TTC549 (cell line): Measurements from ENCODE around the gene ZNF383.
"Not testable (repeated sequence)": the region's sequence is repeated elsewhere in the genome, so short reads cannot be mapped to it uniquely, and the experiment has no call there.

Experiments used
- FAIRE-seq: peaks from 2 replicates; lab custom pipeline; 2012; peaks lifted over from hg19 to GRCh38; lab: Jason Lieb, UNC

ZNF383 gene

DNA sequence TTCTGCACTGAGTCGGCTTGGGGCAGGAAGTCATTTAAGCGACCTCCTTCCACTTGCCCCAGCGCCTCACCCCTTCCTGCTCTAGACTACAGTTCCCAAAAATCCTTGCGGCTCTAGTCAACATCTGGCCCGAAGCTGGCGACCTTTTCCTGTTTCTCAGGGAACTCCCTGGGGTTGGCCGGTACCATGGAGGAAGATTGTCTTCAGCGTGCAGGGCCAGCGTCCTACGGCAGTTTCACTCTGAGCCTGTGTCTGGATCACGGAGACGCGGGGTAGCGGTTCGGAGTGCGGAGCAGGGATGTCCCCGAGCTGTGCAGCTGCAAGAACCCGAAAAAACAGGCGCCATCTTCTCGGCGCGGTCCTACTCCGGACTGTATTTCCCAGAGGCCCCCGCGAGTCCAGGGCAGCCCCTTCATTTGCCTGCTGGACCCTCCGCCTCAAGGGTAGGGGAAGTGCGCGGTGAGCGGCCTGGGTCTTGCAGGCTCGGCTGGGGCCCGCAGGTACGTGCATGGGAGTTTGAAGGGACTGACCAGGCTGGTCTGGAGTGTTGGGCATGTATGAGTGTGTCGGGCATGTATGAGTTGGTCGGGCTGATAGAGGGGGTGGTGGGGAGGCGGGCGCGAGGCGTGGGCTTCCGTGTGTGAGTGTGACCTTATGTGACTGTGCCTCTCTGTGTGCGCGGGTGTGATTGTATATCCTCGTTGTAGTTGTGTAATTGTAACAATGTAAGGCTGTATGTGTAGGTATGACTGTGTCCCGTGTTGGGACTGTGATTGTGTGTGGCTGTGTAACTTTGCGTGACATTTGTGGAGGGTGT, at the start of gene ZNF383:
Gene ZNF383 (plus strand): TSS at position 440 of the 817 bp plus-strand sequence. CDS start 12,240 bp downstream, outside the sequence.
- no peak for FAIRE-seq

- peak; percentile 99 for FAIRE-seq
Observed at GRCh38 chr19:37172368-37173366, 45.3 kb upstream of the ZNF383 start, which contains the start of gene ZNF585A. ZNF585A (minus strand) TSS chr19:37172695; CDS start chr19:37169910, 2,785 bp downstream.

- FAIRE-seq: not testable (repeated sequence)
Observed at GRCh38 chr19:37186071-37186470, 31.9 kb upstream of the ZNF383 start.

- FAIRE-seq: not testable (repeated sequence)
Observed at GRCh38 chr19:37195248-37195647, 22.8 kb upstream of the ZNF383 start.

DNA sequence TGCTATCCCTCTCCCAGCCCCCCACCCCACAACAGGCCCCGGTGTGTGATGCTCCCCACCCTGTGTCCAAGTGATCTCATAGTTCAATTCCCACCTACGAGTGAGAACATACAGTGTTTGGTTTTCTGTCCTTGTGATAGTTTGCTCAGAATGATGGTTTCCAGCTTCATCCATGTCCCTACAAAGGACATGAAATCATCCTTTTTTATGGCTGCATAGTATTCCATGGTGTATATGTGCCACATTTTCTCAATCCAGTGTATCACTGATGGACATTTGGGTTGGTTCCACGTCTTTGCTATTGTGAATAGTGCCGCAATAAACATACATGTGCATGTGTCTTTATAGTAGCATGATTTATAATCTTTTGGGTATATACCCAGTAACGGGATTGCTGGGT, 20.9 kb upstream of the ZNF383 start:
- FAIRE-seq: not testable (repeated sequence)

GRCh38 chr19:37197768-37198167, 20.2 kb upstream of the ZNF383 start:
- no peak for FAIRE-seq

GRCh38 chr19:37217480-37217774, 587 bp upstream of the ZNF383 start:
- FAIRE-seq: no peak

DNA sequence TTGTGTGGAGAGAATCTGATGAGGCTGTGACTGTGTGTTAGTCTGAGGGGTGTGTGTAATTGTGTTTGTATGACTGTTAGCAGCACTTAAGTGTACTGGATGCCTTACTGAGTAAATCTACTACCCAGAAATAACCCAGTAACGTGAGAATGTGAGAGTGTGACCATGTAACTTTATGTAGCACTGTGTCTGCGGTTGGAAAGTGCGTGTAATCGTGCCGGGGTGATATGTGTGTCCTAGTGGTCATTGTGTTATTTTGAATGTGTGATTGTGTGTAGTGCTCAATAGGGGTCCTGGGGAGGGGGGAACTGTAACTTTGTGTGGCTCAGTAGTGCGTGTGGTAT, 550 bp downstream of the ZNF383 start:
- no peak for FAIRE-seq

- no peak for FAIRE-seq
Observed at GRCh38 chr19:37220383-37220782, 2.4 kb downstream of the ZNF383 start.

DNA sequence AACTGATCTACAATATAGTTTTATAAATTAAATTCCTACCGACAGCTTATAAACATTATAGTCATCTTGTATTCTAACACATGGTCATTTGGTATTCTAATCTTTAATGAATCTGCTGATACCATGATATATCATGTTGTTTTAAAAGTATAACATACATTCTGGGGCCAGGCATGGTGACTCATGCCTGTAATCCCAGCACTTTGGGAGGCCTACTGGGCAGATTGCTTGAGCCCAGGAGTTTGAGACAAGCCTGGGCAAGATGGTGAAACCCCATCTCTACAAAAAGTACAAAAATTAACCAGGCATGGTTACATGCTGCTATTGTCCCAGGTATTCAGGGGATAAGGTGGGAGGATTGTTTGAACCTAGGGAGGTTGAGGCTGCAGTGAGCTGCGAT, 3.1 kb downstream of the ZNF383 start:
- no peak for FAIRE-seq

- FAIRE-seq: no peak
Observed at GRCh38 chr19:37226248-37226647, 8.2 kb downstream of the ZNF383 start.

- FAIRE-seq: no peak
Observed at GRCh38 chr19:37227996-37228395, 10.0 kb downstream of the ZNF383 start.

DNA sequence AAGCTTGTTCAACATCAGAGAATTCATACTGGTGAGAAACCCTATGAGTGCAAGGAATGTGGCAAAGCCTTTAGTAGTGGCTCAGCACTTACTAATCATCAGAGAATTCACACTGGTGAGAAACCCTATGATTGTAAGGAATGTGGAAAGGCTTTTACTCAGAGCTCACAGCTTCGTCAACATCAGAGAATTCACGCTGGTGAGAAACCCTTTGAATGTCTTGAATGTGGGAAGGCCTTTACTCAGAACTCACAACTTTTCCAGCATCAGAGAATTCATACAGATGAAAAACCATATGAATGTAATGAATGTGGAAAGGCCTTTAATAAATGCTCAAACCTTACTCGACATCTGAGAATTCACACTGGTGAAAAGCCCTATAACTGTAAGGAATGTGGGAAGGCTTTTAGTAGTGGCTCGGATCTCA, 25.2 kb downstream of the ZNF383 start:
- FAIRE-seq: no peak

DNA sequence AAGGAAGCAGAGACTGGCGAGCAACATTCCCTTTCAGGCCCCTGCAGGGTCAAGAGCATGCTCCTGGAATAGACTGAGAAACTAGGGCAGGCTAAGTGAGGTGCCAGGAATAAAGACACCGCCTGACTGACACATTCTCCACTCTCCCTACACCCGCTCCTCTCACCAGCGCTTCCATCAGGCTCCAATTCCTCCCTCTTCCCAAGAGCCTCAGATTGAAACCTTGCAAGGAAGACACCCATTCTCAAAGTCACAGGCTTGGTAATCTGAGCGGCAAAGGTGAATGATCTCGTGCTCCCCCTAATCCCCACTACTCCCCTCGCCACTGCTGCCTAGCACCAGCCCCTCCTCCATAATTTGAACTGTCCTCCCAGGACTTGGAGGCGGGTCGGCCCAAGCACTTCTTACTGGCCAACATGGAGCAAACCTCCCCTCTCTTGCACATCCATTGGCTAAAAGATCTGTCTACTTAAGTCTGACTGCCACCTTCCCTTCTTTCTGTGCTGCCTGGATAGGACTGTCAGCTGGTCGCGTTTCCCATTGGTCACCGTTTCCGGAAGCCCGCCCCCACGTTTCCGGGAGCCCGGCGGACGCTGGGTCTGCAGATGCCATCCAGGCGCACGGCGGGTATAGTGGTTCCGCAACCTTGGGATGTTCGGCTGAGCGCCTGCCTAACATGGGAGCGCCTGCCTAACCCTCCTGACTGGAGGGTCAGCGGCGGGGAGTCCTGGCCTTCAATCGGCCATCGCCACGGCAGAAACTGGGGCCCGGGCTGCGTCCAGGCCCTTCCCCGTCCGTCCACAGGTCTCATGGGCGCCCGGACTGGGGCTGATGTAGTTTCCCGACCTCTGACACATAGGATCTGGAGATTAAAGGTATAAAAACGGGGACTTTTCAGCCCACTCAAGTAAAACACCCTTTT, 33.6 kb downstream of the ZNF383 start:
- no peak for FAIRE-seq

DNA sequence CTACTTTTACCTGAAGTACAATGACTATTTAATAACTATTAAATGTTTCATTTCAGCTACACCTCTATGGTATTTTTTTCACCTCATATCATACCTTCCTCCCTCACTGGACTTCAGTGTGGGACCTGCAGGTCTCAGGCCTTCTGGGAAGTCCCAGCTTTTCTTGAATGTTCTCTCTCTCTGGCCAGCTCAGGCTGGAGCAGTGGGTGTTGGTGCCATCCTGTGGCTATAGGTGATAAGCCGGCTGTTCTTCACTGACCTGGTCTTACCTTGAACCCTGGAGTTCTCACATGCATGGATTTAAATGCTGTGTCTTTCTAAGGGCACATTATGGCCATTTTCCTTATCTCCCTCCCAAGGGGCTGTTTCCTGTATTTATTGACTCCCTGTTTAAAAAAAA, 45.0 kb downstream of the ZNF383 start:
- not testable (repeated sequence) for FAIRE-seq

DNA sequence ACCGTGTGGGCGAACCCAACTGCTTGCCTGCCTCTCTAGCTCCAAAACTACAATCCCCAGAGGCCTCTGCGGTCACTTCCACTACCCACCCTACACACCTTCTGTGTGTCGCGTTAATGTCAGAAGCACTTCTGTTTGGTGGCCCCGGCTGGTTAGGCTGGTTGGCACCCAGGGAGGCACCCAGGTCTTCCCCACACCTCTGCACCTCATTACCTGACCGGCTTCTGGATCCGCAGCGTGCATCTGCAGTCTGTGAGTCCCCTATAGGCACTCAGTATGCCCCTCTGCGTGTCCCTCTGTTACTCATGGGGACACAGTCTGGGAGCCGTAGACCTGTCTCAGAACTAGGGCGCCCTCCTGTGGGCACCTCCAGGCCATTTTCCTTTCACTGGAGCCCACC, 49.0 kb downstream of the ZNF383 start:
- not testable (repeated sequence) for FAIRE-seq

DNA sequence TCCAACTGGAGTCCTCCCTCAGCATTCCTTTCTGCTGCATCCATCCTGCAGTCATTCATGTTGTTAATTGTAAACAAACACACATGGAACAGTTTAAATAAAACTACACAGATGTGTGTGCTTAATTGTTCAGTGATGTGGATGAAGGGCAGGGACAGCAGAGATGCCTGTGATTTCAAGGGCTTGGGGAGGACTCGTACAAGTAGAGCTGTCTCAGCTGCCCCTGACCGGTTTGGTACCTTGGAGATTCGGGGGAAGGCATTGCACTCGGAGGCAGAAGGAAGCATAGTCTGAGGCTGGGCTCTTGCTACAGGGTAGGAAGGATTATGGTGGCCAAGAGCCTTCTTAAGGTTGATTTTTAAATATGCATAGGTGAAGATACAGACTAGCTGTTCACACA, 49.7 kb downstream of the ZNF383 start:
- FAIRE-seq: not testable (repeated sequence)

- not testable (repeated sequence) for FAIRE-seq
Observed at GRCh38 chr19:37280656-37281055, 62.6 kb downstream of the ZNF383 start.

- FAIRE-seq: not testable (repeated sequence)
Observed at GRCh38 chr19:37284020-37284419, 66.0 kb downstream of the ZNF383 start.

DNA sequence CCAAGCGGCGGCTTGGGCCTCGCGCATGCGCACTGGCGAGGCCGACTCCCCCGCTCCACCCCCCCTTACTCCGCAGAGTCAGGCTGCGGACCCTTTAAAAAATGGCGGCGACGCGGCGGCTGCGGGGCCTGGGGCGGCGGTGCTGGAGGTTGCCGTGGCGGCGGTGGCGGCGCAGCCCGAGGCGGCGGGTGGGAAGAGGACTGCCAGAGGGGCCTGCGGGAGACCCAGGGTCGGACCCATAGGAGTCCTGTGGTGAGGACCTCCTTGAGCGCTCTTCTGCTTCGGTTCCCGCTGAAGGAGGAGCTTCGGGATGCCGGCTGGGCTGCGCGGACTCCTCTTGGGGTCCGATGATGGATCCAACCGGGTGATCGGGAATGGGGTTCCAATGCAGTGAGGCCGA, 71.2 kb downstream of the ZNF383 start:
- not testable (repeated sequence) for FAIRE-seq

DNA sequence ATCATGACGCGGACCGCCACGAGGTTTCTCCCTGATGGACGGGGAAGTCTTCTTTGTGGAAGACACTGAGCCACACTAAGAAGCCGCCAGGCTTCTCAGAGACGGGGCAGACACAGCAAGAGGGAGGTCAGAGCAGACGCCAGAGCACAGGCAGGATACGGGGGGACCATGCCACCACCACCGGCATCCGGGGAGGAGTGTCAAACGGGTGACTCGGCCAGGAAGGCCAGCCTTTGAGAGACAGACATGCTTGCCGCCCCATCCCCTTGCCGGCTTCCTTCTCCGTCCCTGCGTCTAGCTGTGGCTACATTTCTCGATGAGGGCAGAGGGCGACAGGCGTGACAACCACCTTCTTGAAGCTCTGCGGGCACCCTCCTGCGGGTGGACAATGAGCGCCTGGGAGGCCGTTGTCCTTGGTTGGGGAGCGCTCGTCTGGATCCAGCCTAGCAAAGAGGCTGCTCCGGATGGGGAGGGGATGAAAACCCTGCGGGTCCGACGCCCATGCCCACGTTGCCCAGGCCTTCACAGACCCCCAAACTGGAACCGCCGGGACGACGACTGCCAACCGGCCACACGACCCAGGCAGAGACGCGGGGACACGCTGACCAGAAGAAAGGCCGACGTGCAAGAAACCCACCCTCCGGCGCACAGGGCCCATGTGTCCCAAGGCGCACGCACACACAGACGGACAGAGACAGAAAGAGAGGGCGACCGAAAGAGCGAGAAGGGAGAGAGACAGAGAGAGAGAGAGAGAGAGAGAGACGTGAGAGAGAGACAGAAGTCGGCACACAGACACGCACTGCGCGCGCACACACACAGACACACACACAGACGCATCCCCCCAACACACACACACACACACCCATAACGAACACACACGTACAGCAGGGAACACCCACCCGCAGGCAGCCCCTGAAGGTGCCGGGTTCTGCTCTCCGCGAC, 75.3 kb downstream of the ZNF383 start:
- FAIRE-seq: not testable (repeated sequence)
